H1 (cell line): Measurements from ENCODE around the gene PDZRN3. TPM values are rescaled to one million over a fixed set of nuclear protein-coding genes. Genes with fewer than 3 reads are reported as not detected.

ENCODE experiments used
- KDM5A ChIP-seq: fragments of 200-600 bp; IDR thresholded peaks from 2 replicates; pipeline ENCODE4 v1.7.1; 2012; ENCODE audit warnings: mild to moderate bottlenecking, low read length, inconsistent platforms, mixed read lengths
- RFX5 ChIP-seq: IDR thresholded peaks from 2 replicates; pipeline ENCODE4 v1.6.1; 2011; ENCODE audit warnings: low read depth, low read length, improper control_type of control experiment, borderline replicate concordance
- polyA plus RNA-seq, 7 experiments: library from polyadenylated mRNA; depleted of rRNA in 3 of 7; stranded (reverse) in 5 of 7; unstranded in 2 of 7; fragments of >200 nt in 5 of 7; fragments of 200-250 nt in 2 of 7; gene quantifications; 1 replicate in 5 of 7; 2 replicates in 1 of 7; 4 replicates in 1 of 7; pipeline versions ENCODE4 v1.2.1 to v1.2.3, GENCODE V29; 2011 to 2013; ENCODE audit warnings: missing spikeins in 2 of 7, mixed read lengths in 2 of 7
- total RNA-seq: library from RNA; stranded (reverse); fragmentation: NEBNext Ultra II Directional; extraction: Animal tissue kit (Norgen Biotek cat#: 25700); gene quantifications from 2 replicates; pipeline ENCODE4 v1.2.1, GENCODE V29; 2021

The PDZRN3 gene
- total and polyA plus RNA-seq, 2 of the 8 experiments (the other 6 are each of a cell fraction or from before 2014, with no cell fraction given) = 4.2 to 20.5 TPM

GRCh38 chr3:73592154-73593144 is 32.3 kb downstream of the PDZRN3 start (continued):
- TF ChIP-seq KDM5A (no peak), RFX5 (no peak)
- TF ChIP-seq, all 59 proteins: peak for 2
